PC-3 (cell line): ENCODE measurements around the gene PSMB2.

ENCODE experiments used
- EZH2 ChIP-seq: fragments of 300-600 bp; sonication (generic); IDR thresholded peaks from one replicate; pipeline ENCODE4 v1.6.1; 2017; ENCODE audit warnings: antibody characterized with exemption, mild to moderate bottlenecking, low read length; ENCODE audit not compliant: unreplicated experiment
- EZH2phosphoT487 ChIP-seq: fragments of 300-600 bp; sonication (generic); IDR thresholded peaks from 2 replicates; pipeline ENCODE4 v1.6.1; 2018; ENCODE audit warnings: mild to moderate bottlenecking, antibody characterized with exemption, low read length, borderline replicate concordance
- TF ChIP-seq, protein P1 (sequence below): fragments of 300-600 bp; sonication (generic); conservative IDR thresholded peaks from 2 replicates; pipeline ENCODE4 v1.5.1; 2017; ENCODE audit warnings: antibody characterized with exemption, low read depth, mild to moderate bottlenecking, low read length

DNA sequence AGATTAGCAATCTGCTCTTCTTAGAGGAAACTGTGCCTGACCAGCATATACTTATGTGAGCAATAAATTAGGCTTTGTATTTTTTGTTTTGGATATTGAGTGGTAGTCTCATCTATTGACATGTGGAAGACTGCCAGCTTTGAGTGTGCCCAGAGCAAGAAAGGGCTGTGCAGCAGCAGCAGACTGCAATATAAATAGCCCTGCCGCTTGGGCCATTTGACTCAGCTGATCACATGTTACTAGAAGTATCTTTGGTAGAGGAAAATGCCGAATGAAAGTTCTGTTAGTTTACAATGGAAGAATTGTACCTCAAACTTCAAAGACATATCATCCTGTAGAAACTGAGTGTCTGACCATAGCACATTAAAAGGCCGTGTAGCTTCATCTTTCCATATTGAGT lies 9.1 kb upstream of the PSMB2 start:
- TF ChIP-seq EZH2 (no peak), EZH2phosphoT487 (no peak)
- TF ChIP-seq, protein P1, sequence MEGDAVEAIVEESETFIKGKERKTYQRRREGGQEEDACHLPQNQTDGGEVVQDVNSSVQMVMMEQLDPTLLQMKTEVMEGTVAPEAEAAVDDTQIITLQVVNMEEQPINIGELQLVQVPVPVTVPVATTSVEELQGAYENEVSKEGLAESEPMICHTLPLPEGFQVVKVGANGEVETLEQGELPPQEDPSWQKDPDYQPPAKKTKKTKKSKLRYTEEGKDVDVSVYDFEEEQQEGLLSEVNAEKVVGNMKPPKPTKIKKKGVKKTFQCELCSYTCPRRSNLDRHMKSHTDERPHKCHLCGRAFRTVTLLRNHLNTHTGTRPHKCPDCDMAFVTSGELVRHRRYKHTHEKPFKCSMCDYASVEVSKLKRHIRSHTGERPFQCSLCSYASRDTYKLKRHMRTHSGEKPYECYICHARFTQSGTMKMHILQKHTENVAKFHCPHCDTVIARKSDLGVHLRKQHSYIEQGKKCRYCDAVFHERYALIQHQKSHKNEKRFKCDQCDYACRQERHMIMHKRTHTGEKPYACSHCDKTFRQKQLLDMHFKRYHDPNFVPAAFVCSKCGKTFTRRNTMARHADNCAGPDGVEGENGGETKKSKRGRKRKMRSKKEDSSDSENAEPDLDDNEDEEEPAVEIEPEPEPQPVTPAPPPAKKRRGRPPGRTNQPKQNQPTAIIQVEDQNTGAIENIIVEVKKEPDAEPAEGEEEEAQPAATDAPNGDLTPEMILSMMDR: no peak
